H9 (cell line): ENCODE data around the gene SPDYE4. TPM values are rescaled to one million over a fixed set of nuclear protein-coding genes. Genes with fewer than 3 reads are reported as not detected.

ENCODE experiments used
- DNase-seq: peaks from one replicate; pipeline ENCODE4 v3.0.0-alpha.2; 2017
- H2AFZ ChIP-seq: one replicate; pipeline ENCODE4 v1.6.1; 2013; ENCODE audit warnings: mild to moderate bottlenecking, low read length, control low read depth, moderate library complexity
- H2AK5ac ChIP-seq: 2 replicates; pipeline ENCODE4 v1.6.1; 2013; ENCODE audit warnings: low read length, control low read depth, mixed read lengths; ENCODE audit not compliant: insufficient read length
- H2BK120ac ChIP-seq: one replicate; pipeline ENCODE4 v1.6.1; 2013; ENCODE audit warnings: low read depth, mild to moderate bottlenecking, low read length, control low read depth, inconsistent platforms; ENCODE audit not compliant: poor library complexity, severe bottlenecking
- H2BK12ac ChIP-seq: 2 replicates; pipeline ENCODE4 v1.6.1; 2013; ENCODE audit warnings: low read length, control low read depth, mixed read lengths, low read depth; ENCODE audit not compliant: insufficient read length
- H2BK15ac ChIP-seq: 2 replicates; pipeline ENCODE4 v1.6.1; 2013; ENCODE audit warnings: low read depth, low read length, control low read depth
- H2BK20ac ChIP-seq: one replicate; pipeline ENCODE4 v1.6.1; 2013; ENCODE audit warnings: low read depth, mild to moderate bottlenecking, low read length, control low read depth, inconsistent platforms; ENCODE audit not compliant: poor library complexity, severe bottlenecking
- H2BK5ac ChIP-seq: 2 replicates; pipeline ENCODE4 v1.6.1; 2013; ENCODE audit warnings: low read length, control low read depth, mixed read lengths; ENCODE audit not compliant: insufficient read length
- H3K14ac ChIP-seq: 2 replicates; pipeline ENCODE4 v1.6.1; 2013; ENCODE audit warnings: low read length, control low read depth; ENCODE audit not compliant: insufficient read depth
- H3K18ac ChIP-seq: 2 replicates; pipeline ENCODE4 v1.6.1; 2013; ENCODE audit warnings: low read depth, mild to moderate bottlenecking, mixed read lengths, low read length, control low read depth; ENCODE audit not compliant: insufficient read length
- H3K23ac ChIP-seq: 2 replicates; pipeline ENCODE4 v1.6.1; 2013; ENCODE audit warnings: low read length, control low read depth, mixed read lengths, low read depth; ENCODE audit not compliant: insufficient read length
- H3K23me2 ChIP-seq: 2 replicates; pipeline ENCODE4 v1.6.1; 2013; ENCODE audit warnings: low read depth, mild to moderate bottlenecking, mixed read lengths, low read length, control low read depth; ENCODE audit not compliant: insufficient read length, poor library complexity, severe bottlenecking
- H3K27ac ChIP-seq: 2 replicates; pipeline ENCODE4 v1.5.1; 2013; ENCODE audit warnings: low read length, control low read depth, mixed read lengths, low read depth; ENCODE audit not compliant: insufficient read length
- H3K27me3 ChIP-seq: 2 replicates; pipeline ENCODE4 v1.6.1; 2013; ENCODE audit warnings: low read length, control low read depth, inconsistent platforms; ENCODE audit not compliant: insufficient read depth
- H3K4ac ChIP-seq: 2 replicates; pipeline ENCODE4 v1.6.1; 2013; ENCODE audit warnings: low read depth, mild to moderate bottlenecking, control low read depth, inconsistent platforms, low read length, moderate library complexity
- H3K4me1 ChIP-seq: 2 replicates; pipeline ENCODE4 v1.6.1; 2013; ENCODE audit warnings: low read length, control low read depth, inconsistent platforms; ENCODE audit not compliant: insufficient read depth
- H3K4me2 ChIP-seq: 2 replicates; pipeline ENCODE4 v1.6.1; 2013; ENCODE audit warnings: low read length, control low read depth, mixed read lengths; ENCODE audit not compliant: insufficient read length, insufficient read depth
- H3K56ac ChIP-seq: 2 replicates; pipeline ENCODE4 v1.6.1; 2013; ENCODE audit warnings: low read depth, mild to moderate bottlenecking, mixed read lengths, low read length, control low read depth; ENCODE audit not compliant: insufficient read length
- H3K79me1 ChIP-seq: 2 replicates; pipeline ENCODE4 v1.6.1; 2013; ENCODE audit warnings: low read depth, mild to moderate bottlenecking, moderate library complexity, low read length, control low read depth, inconsistent platforms; ENCODE audit not compliant: insufficient read depth, poor library complexity, severe bottlenecking
- H3K79me2 ChIP-seq: 2 replicates; pipeline ENCODE4 v1.6.1; 2013; ENCODE audit warnings: low read length, control low read depth, inconsistent platforms; ENCODE audit not compliant: insufficient read depth
- H3K9ac ChIP-seq: 2 replicates; pipeline ENCODE4 v1.6.1; 2013; ENCODE audit warnings: low read length, control low read depth, mixed read lengths; ENCODE audit not compliant: insufficient read length; ENCODE audit errors: extremely low read depth
- H3K9me3 ChIP-seq: one replicate; pipeline ENCODE4 v1.6.1; 2013; ENCODE audit warnings: low read depth, low read length, inconsistent platforms; ENCODE audit not compliant: control insufficient read depth
- H3T11ph ChIP-seq: one replicate; pipeline ENCODE4 v1.6.1; 2013; ENCODE audit warnings: mild to moderate bottlenecking, low read length, control low read depth, inconsistent platforms
- H4K20me1 ChIP-seq: one replicate; pipeline ENCODE4 v1.6.1; 2013; ENCODE audit not compliant: control insufficient read depth, insufficient read length, insufficient read depth
- H4K5ac ChIP-seq: 2 replicates; pipeline ENCODE4 v1.6.1; 2013; ENCODE audit warnings: low read depth, mild to moderate bottlenecking, mixed read lengths, low read length, control low read depth; ENCODE audit not compliant: insufficient read length
- H4K8ac ChIP-seq: replicated peaks from 2 replicates; pipeline ENCODE4 v1.6.1; 2013; ENCODE audit warnings: low read length, control low read depth, mixed read lengths, low read depth; ENCODE audit not compliant: insufficient read length
- H4K91ac ChIP-seq: 2 replicates; pipeline ENCODE4 v1.6.1; 2013; ENCODE audit warnings: low read depth, mild to moderate bottlenecking, moderate library complexity, mixed read lengths, low read length, control low read depth; ENCODE audit not compliant: insufficient read length
- H3K27ac Mint-ChIP-seq, 3 experiments: 2 replicates in 2 of 3; 3 replicates in 1 of 3; pipeline ENCODE4 v1.8.0; 2020 to 2021; ENCODE audit warnings: mixed read lengths in 3 of 3, mild to moderate bottlenecking in 1 of 3, moderate library complexity in 1 of 3
- H3K27me3 Mint-ChIP-seq: 2 replicates; pipeline ENCODE4 v1.8.0; 2021; ENCODE audit warnings: low read depth, mild to moderate bottlenecking, moderate library complexity, mixed read lengths
- H3K36me3 Mint-ChIP-seq, 3 experiments: 2 replicates in 2 of 3; 3 replicates in 1 of 3; pipeline ENCODE4 v1.8.0; 2020 to 2021; ENCODE audit warnings: low read depth in 3 of 3, mixed read lengths in 3 of 3; ENCODE audit not compliant: insufficient read depth in 1 of 3
- H3K4me1 Mint-ChIP-seq, 2 experiments: 2 replicates each; pipeline ENCODE4 v1.8.0; 2020; ENCODE audit warnings: mixed read lengths in 2 of 2
- H3K4me3 Mint-ChIP-seq, 2 experiments: 2 replicates in 1 of 2; 3 replicates in 1 of 2; pipeline ENCODE4 v1.8.0; 2020 to 2021; ENCODE audit warnings: mild to moderate bottlenecking in 2 of 2, mixed read lengths in 2 of 2, moderate library complexity in 1 of 2
- H3K9me3 Mint-ChIP-seq, 2 experiments: 2 replicates in 1 of 2; 3 replicates in 1 of 2; pipeline ENCODE4 v1.8.0; 2020; ENCODE audit warnings: mild to moderate bottlenecking in 2 of 2, mixed read lengths in 2 of 2, moderate library complexity in 1 of 2
- CTCF ChIP-seq: fragments of 200-600 bp; sonication (generic); conservative IDR thresholded peaks from 3 replicates; pipeline ENCODE4 v1.8.0; 2021; ENCODE audit warnings: antibody characterized with exemption, mild to moderate bottlenecking
- WGBS: extraction: QIAGEN DNeasy Blood & Tissue Kit; methylation state at CpG from one replicate; pipeline ENCODE4 v1.1.7; 2013; ENCODE audit warnings: missing lambda C conversion rate, low lambda C conversion rate, mixed read lengths; ENCODE audit not compliant: insufficient read length; ENCODE audit errors: extremely low coverage; 5-methylcytosine and 5-hydroxymethylcytosine counted together
- total RNA-seq: library from RNA; stranded (reverse); gene quantifications from 2 replicates; pipeline ENCODE4 v1.2.1, GENCODE V29; 2021

Gene SPDYE4
- total RNA-seq, 1 experiment from 2014 or later, result not detected

- H3K79me1 ChIP-seq, result no peaks in the 10 kb centered on the region
- no peak overlapping the region for H2BK12ac ChIP-seq
- no peaks in the 10 kb centered on the region for H3K79me2 ChIP-seq
- Mint-ChIP-seq H3K27me3 (peaks cover 10% of the 10 kb centered on the region), H3K36me3 (no peaks in the 10 kb centered on the region), H3K27ac (no peak overlapping the region), H3K4me3 (no peak overlapping the region), H3K4me1 (peaks cover 9 to 21% of the 10 kb centered on the region in 2 experiments), H3K9me3 (no peaks in the 10 kb centered on the region)
- H4K8ac ChIP-seq, result no peak overlapping the region
- no peak overlapping the region for H2AFZ ChIP-seq
- H3T11ph ChIP-seq, result no peak overlapping the region
- no peaks in the 10 kb centered on the region for H3K9me3 ChIP-seq
- H3K14ac ChIP-seq, result no peak overlapping the region
- H2BK5ac ChIP-seq, result no peak overlapping the region
- peaks cover 3% of the 10 kb centered on the region for H3K23me2 ChIP-seq
- H2BK20ac ChIP-seq, result no peak overlapping the region
- H3K56ac ChIP-seq, result no peak overlapping the region
- H2BK15ac ChIP-seq, result no peak overlapping the region
- H4K20me1 ChIP-seq, result no peaks in the 10 kb centered on the region
- H2AK5ac ChIP-seq, result no peak overlapping the region
- DNase-seq, result no peak
- H2BK120ac ChIP-seq, result no peak overlapping the region
- H3K18ac ChIP-seq, result no peak overlapping the region
- H3K23ac ChIP-seq, result no peak overlapping the region
- no peak overlapping the region for H3K4ac ChIP-seq
- H4K5ac ChIP-seq, result no peak overlapping the region
- no peak overlapping the region for H3K4me2 ChIP-seq
- H3K9ac ChIP-seq, result no peak overlapping the region
- no peak overlapping the region for H3K27ac ChIP-seq
- H3K4me1 ChIP-seq, result no peaks in the 10 kb centered on the region; the same call in 1 of the 2 replicates
- H4K91ac ChIP-seq, result no peak overlapping the region
- TF ChIP-seq CTCF, result no peak
- no peaks in the 10 kb centered on the region for H3K27me3 ChIP-seq
- no CpG with 5 or more reads among the region's 17 CpGs for WGBS
Measured at GRCh38 chr17:8741366-8741765, 17.0 kb downstream of the SPDYE4 start.
